ENCODE data around the gene FMNL2.

Gene FMNL2

DNA sequence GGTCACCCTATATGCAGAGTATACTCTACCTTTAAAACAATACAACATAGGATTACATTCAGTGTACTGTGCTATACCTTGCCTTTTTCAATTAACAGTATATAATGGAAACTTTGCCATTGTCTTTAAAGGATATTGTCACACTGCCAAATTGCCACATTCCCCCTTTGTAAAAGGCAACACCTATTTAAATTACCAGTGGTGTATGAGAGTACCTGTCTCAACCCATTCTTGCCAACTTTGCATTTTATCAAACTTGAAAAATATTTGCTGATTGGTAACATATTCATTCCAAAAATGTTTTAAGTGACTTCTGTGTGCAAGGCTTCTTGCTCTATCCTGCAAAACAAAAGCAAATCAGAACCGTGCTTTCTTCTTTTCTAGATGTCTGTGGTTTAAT lies 92.9 kb downstream of the FMNL2 start:
- no peak for DNase-seq

DNA sequence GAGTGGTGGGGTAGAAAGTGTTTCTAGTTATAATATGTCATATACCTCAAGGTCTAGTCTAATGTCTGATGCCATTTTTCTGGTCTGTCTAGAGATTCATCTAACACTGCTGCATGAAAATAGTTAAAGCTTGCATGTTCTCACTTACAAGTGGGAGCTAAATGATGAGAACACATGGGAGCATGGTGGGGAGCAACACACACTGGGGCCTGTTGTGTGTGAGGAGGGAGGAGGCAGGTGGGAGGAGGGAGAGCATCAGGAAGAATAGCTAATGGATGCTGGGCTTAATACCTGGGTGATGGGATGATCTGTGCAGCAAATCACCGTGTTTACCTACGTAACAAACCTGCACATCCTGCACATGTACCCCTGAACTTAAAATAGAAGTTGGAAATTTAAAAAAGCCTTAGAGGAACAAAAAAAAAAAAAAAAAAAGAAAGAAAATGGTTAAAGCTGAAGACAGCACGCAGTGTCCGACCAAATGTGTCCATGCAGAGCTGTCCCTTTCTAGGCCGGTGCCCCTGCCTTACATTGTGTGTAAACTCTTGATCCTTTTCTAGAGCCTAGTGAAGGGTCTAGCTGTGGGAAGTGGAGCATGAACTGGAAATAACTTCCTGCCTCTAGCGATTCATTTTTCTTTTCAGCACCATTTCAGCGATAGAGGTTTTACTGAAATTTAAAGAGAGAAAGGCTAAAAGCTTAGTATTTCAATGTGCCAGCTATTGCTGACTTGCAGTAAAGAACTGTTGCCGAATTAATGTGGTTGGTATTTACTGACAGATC lies 94.0 kb downstream of the FMNL2 start:
- no peak for DNase-seq

DNA sequence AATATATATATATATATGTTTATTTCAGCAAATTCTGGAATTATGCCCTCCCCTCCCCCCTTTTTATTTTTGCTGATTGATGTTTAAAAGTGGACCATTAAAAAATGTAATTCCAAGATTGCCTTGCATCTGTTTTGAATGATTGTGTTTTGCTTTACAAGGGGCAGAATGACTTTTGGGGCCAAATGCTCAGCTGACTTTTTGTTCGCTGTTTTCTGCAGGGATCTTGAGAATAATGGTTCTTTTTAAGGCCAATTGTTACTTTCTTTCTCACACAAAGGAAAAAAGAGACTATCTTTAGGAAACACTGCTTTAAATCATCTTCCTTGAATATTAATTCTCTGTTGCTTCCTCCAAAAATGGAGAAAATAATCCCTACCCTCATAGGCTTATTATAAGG lies 95.9 kb downstream of the FMNL2 start:
- no peak for DNase-seq

DNA sequence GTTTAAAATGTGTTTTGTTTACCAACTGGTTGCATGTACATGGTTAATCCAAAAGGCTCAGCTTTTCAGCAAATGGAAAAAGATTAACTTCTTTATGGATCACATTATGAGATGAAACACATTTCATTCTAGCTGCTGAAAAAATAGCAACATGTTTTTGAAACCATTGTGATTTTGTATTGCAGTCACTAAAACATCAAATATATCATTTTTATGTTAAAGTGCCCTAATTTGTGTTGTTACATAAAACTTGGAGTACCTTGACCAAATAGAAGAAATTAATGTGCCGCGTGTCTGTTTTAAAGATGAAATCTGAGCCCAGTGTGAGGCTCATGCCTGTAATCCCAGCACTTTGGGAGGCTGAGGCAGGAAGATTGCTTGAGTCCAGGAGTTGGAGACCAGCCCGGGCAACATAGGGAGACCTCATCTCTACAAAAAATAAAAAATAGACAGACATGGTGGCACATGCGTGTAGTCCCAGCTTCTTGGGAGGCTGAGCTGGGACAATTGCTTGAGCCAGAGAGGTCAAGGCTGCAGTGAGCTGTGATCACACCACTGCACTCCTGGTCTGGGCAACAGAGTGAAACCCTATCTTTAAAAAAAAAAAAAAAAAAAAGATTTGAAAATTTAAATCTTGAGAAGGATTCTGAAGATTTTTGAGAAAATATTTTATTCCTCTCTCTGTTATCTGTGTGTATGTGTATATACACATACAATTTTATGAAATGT lies 96.6 kb downstream of the FMNL2 start:
- no peak for DNase-seq

DNA sequence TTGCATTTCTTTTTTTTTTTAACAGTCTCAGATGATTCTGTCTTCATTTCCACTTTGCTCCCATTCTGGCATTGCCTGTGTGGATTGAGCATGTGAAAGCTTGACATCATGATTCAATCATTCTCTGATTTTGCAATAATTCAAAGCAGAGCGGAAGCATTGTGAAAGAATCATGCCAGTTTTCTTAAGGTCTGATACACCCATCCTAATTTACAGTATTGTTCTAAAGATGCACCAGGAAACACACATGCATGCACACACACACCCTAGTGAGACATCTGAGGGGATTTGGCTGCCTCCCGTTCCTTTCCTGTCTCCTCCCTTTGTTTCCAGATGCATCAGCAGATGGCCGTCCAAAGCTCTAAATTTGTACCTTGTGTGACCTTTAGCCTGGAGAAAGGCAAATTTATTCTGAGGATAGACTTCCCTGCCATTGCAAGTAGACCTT lies 97.3 kb downstream of the FMNL2 start:
- DNase-seq: no peak

DNA sequence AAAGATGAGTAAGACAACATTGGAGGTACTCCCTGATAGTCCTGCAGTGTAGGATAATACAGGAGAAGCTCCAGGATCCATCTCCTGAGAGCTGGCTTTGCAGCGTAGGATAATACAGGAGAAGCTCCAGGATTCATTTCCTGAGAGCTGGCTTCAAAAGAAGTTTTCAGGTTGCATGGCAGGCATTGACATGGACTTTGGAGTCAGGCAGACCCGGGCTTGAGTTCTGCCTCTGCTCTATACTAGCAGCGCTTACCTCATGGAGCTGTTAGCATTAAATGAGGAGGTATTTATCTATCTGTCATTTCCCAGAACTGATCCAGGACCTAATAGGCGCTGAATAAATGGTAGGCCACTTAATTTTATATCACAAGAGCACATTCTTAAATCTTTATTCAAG lies 97.8 kb downstream of the FMNL2 start:
- DNase-seq: no peak

DNA sequence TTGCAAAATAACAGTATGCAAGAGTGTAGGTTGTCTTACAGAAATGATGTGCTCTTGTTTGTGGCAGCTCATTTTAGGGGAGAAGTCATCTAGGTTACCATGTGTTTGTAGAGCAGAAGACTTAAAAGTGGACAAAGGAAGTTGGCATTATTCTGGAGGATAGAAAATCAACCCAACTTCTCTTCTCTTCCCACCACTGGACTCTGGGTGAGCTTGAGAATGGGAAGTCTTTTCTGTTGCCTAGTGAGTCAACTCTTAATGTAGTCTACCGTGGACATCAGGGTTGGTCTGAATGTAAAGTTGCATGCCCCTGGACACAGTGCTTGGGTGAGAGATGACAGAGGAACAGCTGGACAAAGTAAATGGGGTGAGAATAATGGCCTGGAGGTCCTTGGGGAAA lies 98.3 kb downstream of the FMNL2 start:
- DNase-seq: no peak

- no peak for DNase-seq
Measured at GRCh38 chr2:152433791-152434190, 98.8 kb downstream of the FMNL2 start.

DNA sequence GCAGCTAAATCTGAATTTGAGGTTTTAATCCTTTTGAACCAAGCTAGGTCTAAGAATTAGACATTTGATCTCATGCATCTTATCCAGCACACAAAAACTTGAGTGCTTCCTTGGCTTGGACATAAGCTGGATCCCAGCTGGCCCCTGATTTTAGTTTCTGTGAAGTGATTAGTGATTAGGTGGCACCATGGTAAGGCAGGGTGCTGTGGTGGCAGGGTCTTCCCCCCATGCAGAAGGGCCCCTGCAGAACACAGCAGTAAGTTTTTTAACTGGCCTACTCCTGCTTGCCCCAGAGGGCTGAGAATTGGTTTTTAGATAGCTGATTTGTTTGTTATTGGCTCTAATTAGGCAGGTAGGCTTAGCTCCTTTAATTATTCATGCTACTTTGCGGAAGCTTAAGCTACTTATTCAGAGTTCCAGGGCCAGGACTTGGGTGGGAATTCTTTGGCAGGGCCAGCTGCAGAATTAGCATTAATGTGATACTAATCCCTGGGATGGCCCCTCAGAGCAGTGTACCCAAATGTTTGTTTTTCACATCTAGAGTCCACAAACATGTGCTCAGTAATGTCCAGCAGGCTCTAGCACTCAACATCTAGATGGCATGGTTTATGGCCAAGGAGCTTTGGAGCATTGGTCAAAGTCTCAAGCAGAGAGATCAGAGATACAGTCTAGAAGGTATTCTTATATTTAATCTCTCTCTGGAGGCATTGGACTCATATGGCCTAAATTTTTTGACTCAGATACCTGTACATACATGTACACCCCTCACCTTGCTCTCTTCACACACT lies 99.6 kb downstream of the FMNL2 start:
- no peak for DNase-seq

DNA sequence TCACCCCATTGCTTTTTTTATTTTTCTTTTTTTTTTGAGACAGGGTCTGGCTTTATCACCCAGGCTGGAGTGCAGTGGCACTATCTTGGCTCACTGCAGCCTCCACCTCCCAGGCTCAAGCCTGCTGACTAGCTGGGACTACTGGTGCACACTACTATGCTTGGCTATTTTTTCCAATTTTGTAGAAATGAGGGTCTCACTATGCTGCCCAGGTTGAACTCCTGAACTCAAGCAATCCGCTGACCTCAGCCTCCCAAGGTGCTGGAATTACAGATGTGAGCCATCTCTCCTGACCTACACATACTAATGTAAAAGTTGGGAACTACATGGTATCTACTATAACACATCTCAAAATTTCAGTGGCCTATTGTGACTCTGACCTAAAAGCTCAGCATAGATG lies 101.2 kb downstream of the FMNL2 start:
- no peak for DNase-seq

DNA sequence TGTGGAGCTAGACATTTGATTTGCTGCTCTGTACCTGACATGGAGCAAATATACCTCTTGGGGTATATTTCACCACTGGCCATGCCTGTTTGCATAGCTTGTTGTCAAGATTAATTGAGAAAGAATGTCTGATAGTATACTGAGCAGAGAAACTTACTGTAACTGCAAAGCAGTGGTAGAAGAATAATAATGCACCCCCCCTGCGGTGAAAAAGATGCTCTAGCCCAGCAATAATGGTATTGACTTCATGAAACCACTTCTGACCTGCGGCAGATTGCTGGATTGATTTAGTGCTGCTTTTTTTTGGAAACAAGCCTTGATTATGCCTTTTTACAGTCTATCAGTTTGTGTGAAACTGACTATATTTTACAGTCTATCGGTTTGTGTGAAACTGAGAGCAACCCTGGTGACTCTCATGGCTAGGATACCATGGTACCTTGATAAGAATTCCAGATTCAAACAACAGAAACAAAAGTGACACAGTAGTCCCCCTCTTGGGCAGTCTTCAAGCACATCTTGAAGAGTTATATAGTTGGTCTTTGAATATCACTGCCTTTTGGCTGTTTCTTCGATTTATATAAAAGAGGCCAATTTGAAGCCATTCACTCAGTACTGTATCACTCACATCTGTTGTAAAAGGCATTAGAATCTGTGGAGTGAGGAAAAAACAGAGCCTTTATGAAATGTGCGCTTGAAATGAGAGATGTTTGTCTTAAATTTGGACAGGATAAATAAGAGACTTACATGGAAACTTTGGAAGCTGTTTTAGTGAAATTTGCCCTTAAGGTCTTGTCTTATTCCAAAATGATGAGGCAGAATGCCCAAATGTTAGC lies 102.5 kb downstream of the FMNL2 start:
- no peak for DNase-seq

DNA sequence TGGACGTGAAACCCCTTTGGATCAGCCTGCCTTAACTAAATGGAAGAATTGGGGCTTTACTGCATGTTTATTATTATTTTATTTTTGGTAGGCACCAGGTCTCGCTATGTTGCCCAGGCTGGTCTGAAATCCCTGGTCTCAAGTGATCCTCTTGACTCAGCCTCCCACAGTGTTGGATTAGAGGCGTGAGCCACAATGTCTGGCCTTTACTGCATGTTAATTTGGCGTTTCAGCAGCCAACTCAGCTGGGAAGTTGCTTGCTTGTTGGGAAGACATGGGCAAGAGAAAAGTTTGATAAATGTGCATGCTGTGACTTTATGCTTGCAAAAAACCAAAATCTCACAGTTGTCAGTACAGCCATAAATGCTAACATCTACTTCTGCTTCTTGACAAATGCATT lies 105.1 kb downstream of the FMNL2 start:
- no peak for DNase-seq

DNA sequence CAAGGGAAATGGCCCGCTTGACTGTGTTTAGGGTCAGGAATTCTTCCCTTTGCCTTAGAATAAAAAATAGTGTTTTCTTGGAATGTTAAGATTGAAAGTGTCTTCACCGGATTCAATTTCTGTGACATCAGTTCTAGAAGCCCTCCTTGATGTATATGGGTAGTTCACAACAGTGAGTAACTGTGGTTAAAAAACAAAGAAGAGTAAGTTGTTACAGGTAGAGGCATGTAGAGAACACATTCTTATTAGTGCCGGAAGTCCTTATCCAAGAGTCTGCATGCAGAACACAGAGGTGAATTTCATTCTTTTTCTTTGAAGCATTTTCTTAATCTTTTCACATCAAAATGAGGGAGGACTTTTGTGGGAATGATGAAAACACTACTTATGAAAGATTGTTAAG lies 105.5 kb downstream of the FMNL2 start:
- DNase-seq: no peak

- DNase-seq: no peak
Measured at GRCh38 chr2:152441961-152442360, 107.0 kb downstream of the FMNL2 start.

- DNase-seq: no peak
Measured at GRCh38 chr2:152443771-152444170, 108.8 kb downstream of the FMNL2 start.

GRCh38 chr2:152444448-152444847 lies 109.5 kb downstream of the FMNL2 start:
- no peak for DNase-seq

- DNase-seq: no peak
Measured at GRCh38 chr2:152445375-152445774, 110.4 kb downstream of the FMNL2 start.

DNA sequence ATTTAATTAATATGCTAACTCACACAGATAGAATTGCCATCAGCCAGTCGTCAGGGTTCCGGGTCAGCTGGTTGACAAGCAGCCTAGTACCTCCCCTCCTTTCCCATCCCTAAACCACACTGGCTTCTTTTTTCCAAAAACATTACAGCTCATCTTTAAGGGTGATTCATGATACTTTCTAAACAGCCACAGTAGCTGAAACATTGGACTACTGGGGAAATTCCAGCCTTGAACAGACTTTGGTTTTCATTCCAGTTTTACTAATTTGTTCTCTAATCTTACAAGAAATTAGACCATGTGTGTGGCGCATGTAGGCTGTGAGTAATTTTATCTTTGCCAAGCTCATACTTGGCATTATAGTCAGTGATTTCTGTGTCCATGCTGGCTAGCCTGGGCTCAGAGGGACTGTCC lies 110.8 kb downstream of the FMNL2 start:
- DNase-seq: no peak

- no peak for DNase-seq
Measured at GRCh38 chr2:152446213-152446612, 111.2 kb downstream of the FMNL2 start.

DNA sequence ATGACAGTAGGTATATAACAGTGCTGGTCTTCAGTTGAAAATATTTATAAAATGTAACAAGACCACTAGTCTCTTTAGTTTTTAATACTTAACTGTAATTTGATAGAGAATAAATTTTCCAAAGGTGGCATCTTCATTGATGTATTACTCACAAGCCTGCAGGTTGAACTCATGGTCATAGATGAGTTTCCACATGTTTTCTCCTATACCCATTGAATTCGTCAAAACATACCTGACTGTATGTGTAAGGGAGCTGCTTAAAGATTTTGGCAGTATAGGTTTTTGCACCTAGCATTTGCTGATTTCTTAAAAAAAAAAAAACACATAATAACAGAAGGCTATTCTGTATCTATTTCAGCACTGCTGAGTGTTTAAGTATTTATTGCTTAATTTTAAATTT lies 112.9 kb downstream of the FMNL2 start:
- DNase-seq: no peak

DNA sequence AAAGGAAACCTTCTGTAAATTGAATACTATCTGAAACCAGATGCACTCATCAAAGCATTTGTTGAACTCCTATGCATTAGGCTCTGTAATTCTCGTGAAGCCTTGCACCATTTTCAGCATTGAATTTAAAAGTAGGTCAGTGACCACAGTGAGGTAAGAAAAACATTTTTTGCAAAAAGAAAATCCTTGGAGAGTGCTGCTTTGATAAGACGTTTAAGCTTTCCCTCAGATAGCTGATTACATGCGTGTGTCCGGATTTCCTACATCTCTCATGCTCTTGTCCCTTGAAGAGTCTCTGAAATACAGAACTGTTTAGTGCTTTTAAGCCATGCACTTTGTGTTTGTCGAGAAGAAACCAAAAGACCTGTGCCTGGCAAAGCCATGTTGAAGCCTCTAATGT lies 113.6 kb downstream of the FMNL2 start:
- no peak for DNase-seq

DNA sequence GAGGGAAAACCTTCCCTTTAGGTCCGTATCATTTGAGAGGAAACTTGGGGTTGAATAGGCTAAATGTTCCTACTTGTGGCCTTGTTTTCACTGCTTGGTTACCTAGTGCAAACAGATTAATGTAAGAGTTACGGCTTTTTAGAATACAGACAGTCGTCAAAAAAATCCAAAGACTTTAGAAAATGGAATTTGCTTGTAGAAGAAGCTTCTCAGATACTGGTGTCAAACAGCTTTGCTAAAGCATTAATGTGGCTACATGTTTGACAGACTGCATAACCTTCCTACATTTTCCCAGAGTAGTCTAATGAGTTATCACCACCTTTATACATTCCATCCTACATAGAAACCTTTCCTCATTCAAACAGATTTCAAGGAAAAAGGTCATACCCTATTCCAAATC lies 114.6 kb downstream of the FMNL2 start:
- no peak for DNase-seq

DNA sequence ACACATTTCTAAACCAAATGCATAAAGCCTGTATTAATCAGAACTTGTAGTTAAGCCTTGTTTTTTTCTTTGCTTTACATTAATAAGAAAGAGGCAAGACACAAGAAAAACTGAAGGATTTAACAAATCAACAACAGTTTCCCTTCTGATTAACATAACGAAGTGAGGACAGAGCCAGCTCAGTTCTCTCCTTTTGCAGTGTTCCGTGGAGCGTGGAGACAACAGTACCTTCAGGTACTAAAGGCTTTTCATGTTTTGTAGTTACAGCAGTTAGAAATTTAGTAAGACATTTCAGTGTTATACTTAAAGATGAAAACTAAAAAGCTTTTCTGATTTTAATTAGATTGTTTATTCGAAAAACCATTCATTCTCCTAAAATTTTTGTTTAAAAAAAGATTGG lies 115.2 kb downstream of the FMNL2 start:
- no peak for DNase-seq
